CD4-positive, alpha-beta T cell (primary cell): ENCODE measurements around the gene DNTT. TPM values are rescaled to one million over a fixed set of nuclear protein-coding genes. Genes with fewer than 3 reads are reported as not detected.

Experiments
- ATAC-seq: fragments of 200-7000 bp; cut with Tn5 transposase; one replicate; pipeline ENCODE4 v1.10.0; 2022; ENCODE audit warnings: mild to moderate bottlenecking; ENCODE audit not compliant: poor library complexity
- CTCF ChIA-PET: fragments of 350-600 bp; sonication (Branson Sonifier 250); formaldehyde crosslinking; loops from one replicate; lab custom pipeline; 2021; ENCODE audit warnings: antibody characterized with exemption, inconsistent platforms; lab: Charles Lee
- POLR2A ChIA-PET: fragments of 350-600 bp; sonication (Branson Sonifier 250); formaldehyde crosslinking; loops from one replicate; lab custom pipeline; 2021; ENCODE audit warnings: antibody characterized with exemption, inconsistent platforms; lab: Charles Lee
- DNase-seq, 14 experiments: peaks; one replicate each; pipeline ENCODE4 v3.0.0-alpha.2; 2013 to 2020; ENCODE audit warnings: mixed read lengths in 2 of 14
- H3K27ac ChIP-seq, 2 donors: one replicate each; pipeline versions ENCODE4 v1.5.1 to v1.7.0; 2013; ENCODE audit warnings: low read length in 2 of 2, low read depth in 1 of 2, mild to moderate bottlenecking in 1 of 2
- H3K27me3 ChIP-seq, 2 experiments: 1 replicate in 1 of 2; 2 replicates in 1 of 2; pipeline versions ENCODE4 v1.6.1 to v1.7.0; 2013; ENCODE audit warnings: low read length in 2 of 2, control low read depth in 1 of 2, mild to moderate bottlenecking in 1 of 2, moderate library complexity in 1 of 2; ENCODE audit not compliant: insufficient read depth in 2 of 2, control insufficient read depth in 1 of 2
- H3K36me3 ChIP-seq: one replicate; pipeline ENCODE4 v1.6.1; 2013; ENCODE audit warnings: low read length, control low read depth; ENCODE audit not compliant: insufficient read depth
- H3K4me1 ChIP-seq: one replicate; pipeline ENCODE4 v1.6.1; 2013; ENCODE audit warnings: low read length, control low read depth; ENCODE audit not compliant: insufficient read depth
- H3K4me3 ChIP-seq: one replicate; pipeline ENCODE4 v1.5.1; 2013; ENCODE audit warnings: mild to moderate bottlenecking, low read length, moderate library complexity
- H3K9me3 ChIP-seq, 2 experiments: 1 replicate in 1 of 2; 2 replicates in 1 of 2; pipeline versions ENCODE4 v1.6.1 to v1.7.0; 2013; ENCODE audit warnings: low read length in 2 of 2, mild to moderate bottlenecking in 2 of 2, control low read depth in 1 of 2, moderate library complexity in 1 of 2; ENCODE audit not compliant: control insufficient read depth in 1 of 2, insufficient read depth in 1 of 2
- H3K27ac Mint-ChIP-seq: one replicate; pipeline ENCODE4 v1.8.0; 2020; ENCODE audit warnings: mixed read lengths
- H3K27me3 Mint-ChIP-seq: one replicate; pipeline ENCODE4 v1.8.0; 2021; ENCODE audit warnings: mixed read lengths
- H3K36me3 Mint-ChIP-seq: one replicate; pipeline ENCODE4 v1.8.0; 2021; ENCODE audit warnings: low read depth, mixed read lengths
- H3K4me1 Mint-ChIP-seq: one replicate; pipeline ENCODE4 v1.8.0; 2021; ENCODE audit warnings: low read depth, mixed read lengths
- H3K4me3 Mint-ChIP-seq: one replicate; pipeline ENCODE4 v1.8.0; 2020; ENCODE audit warnings: mild to moderate bottlenecking, mixed read lengths
- H3K9me3 Mint-ChIP-seq: one replicate; pipeline ENCODE4 v1.8.0; 2020; ENCODE audit warnings: mixed read lengths
- CTCF ChIP-seq: fragments of 200-600 bp; IDR thresholded peaks from one replicate; pipeline ENCODE4 v1.8.0; 2022; ENCODE audit warnings: antibody characterized with exemption, mild to moderate bottlenecking
- intact Hi-C, 2 experiments: fragments of 100-400 bp; cut with DNase I in 1 of 2; cut with micrococcal nuclease in 1 of 2; formaldehyde crosslinking; loops; one replicate each; pipeline versions ENCODE4 v1.15.1 to v1.9.0; 2023 to 2025; cut with DNase I, micrococcal nuclease
- total RNA-seq, 174 experiments: library from RNA in 2 of 174; stranded (reverse) in 2 of 174; gene quantifications; one replicate each; pipeline ENCODE4 v1.2.3 and lab custom pipeline; 2021 to 2026

The DNTT gene
- total RNA-seq, 2 experiments from 2014 or later: 0.11 TPM; not detected in 1

- intact Hi-C loops: no loop called here
- ATAC-seq (no peak), DNase-seq (no peak)
- Mint-ChIP-seq H3K9me3 (no peaks in the 10 kb centered on the region), H3K4me1 (no peaks in the 10 kb centered on the region), H3K27me3 (no peaks in the 10 kb centered on the region), H3K36me3 (no peaks in the 10 kb centered on the region), H3K27ac (no peak overlapping the region), H3K4me3 (no peak overlapping the region)
- no peaks in the 10 kb centered on the region for H3K27me3 ChIP-seq
- H3K27ac ChIP-seq: no peak overlapping the region
- POLR2A ChIA-PET: no interaction called here
- no peaks in the 10 kb centered on the region for H3K36me3 ChIP-seq
- H3K9me3 ChIP-seq: no peaks in the 10 kb centered on the region
- CTCF ChIA-PET: no interaction called here
- no peak for TF ChIP-seq CTCF
- H3K4me1 ChIP-seq: no peaks in the 10 kb centered on the region
- H3K4me3 ChIP-seq: no peak overlapping the region
These were observed 25.0 kb upstream of the DNTT start for GRCh38 chr10:96279191-96279641.

GRCh38 chr10:96280859-96281258, 23.4 kb upstream of the DNTT start:
- Mint-ChIP-seq H3K27me3 (no peaks in the 10 kb centered on the region), H3K36me3 (no peaks in the 10 kb centered on the region), H3K4me3 (no peak overlapping the region), H3K27ac (no peak overlapping the region), H3K9me3 (no peaks in the 10 kb centered on the region), H3K4me1 (no peaks in the 10 kb centered on the region)
- H3K27ac ChIP-seq: no peak overlapping the region
- no peaks in the 10 kb centered on the region for H3K36me3 ChIP-seq
- H3K4me1 ChIP-seq: no peaks in the 10 kb centered on the region
- TF ChIP-seq CTCF: no peak
- CTCF ChIA-PET: no interaction called here
- POLR2A ChIA-PET: no interaction called here
- DNase-seq (no peak), ATAC-seq (no peak)
- H3K4me3 ChIP-seq: no peak overlapping the region
- no peaks in the 10 kb centered on the region for H3K27me3 ChIP-seq
- H3K9me3 ChIP-seq: no peaks in the 10 kb centered on the region
- intact Hi-C loops: no loop called here

- no peak for DNase-seq
- Mint-ChIP-seq H3K4me3 (no peak overlapping the region), H3K9me3 (no peaks in the 10 kb centered on the region), H3K36me3 (no peaks in the 10 kb centered on the region), H3K27ac (no peak overlapping the region), H3K4me1 (no peaks in the 10 kb centered on the region), H3K27me3 (no peaks in the 10 kb centered on the region)
- no peak overlapping the region for H3K27ac ChIP-seq
- ChIA-PET POLR2A (no interaction called here), CTCF (no interaction called here)
- no peaks in the 10 kb centered on the region for H3K9me3 ChIP-seq
- intact Hi-C loops: no loop called here
- H3K27me3 ChIP-seq: no peaks in the 10 kb centered on the region
- ATAC-seq: no peak
- H3K36me3 ChIP-seq: no peaks in the 10 kb centered on the region
- H3K4me3 ChIP-seq: no peak overlapping the region
- H3K4me1 ChIP-seq: no peaks in the 10 kb centered on the region
- no peak for TF ChIP-seq CTCF
These were observed 22.7 kb upstream of the DNTT start for GRCh38 chr10:96281444-96282029.
